NCI-H1694 (cell line): ENCODE measurements around the gene RGS3.
"Not testable (repeated sequence)": the region's sequence is repeated elsewhere in the genome, so short reads cannot be mapped to it uniquely, and the experiment has no call there.

Experiments
- DNase-seq: peaks from one replicate; lab custom pipeline; 2025; lab: John Stamatoyannopoulos, UW

RGS3 gene

GRCh38 chr9:113463418-113464285 is at the start of gene RGS3:
TSS of gene RGS3 (plus strand) at chr9:113463727. CDS start at chr9:113463803, 76 bp downstream.
- no peak for DNase-seq

DNA sequence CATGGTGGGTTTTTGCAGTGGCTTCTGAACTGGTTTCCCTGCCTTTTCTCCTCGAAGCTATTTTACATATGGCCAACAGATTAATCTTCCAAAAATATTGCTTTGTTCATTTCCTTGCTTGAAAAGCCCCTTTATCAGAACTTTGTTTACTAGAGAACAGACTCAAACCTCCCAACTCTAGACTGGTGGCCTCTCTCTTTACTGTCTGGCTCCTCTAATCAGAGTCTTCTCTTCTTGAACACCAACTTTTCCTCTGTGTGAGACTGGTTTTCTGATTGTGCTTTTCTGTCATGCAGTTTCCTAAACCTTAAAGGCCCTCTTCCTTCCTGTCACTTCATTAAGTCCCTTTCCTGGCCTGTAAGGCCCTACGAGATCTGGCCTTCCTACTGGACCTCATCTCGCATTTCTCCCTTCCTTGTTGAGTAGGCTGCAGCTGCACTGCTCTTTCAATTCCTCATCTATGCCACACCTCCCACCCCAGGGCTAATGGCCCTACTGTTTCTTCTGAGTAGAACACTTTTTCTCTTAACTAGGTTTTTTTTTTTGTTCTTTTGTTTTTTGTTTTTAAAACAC is 47.3 kb upstream of the RGS3 start:
- no peak for DNase-seq

- DNase-seq, result no peak
These were observed 46.2 kb upstream of the RGS3 start for GRCh38 chr9:113417370-113417769.

GRCh38 chr9:113421726-113422125 is 41.8 kb upstream of the RGS3 start:
- no peak for DNase-seq

- no peak for DNase-seq
These were observed 38.5 kb upstream of the RGS3 start for GRCh38 chr9:113425072-113425471.

GRCh38 chr9:113426701-113427100 is 36.8 kb upstream of the RGS3 start:
- no peak for DNase-seq

DNA sequence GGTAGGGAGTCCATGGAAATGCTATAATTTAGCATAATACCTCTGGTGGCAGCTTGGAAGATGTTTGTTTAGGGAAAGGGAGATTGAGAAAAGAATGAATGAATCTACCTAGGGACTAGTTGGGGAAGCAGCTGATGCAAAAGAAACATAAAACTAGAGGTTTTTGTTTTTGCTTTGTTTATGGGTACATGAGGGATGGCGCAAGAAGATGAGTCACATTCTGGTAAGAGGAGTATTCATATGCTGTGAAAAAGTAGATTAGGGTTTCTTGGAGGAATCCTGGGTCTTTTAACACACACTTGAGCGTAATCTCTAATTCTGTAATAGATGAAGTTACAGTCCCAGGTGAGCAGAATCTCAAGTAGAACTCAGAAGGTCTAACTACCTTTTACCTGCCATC is 35.9 kb upstream of the RGS3 start:
- DNase-seq, result no peak

DNA sequence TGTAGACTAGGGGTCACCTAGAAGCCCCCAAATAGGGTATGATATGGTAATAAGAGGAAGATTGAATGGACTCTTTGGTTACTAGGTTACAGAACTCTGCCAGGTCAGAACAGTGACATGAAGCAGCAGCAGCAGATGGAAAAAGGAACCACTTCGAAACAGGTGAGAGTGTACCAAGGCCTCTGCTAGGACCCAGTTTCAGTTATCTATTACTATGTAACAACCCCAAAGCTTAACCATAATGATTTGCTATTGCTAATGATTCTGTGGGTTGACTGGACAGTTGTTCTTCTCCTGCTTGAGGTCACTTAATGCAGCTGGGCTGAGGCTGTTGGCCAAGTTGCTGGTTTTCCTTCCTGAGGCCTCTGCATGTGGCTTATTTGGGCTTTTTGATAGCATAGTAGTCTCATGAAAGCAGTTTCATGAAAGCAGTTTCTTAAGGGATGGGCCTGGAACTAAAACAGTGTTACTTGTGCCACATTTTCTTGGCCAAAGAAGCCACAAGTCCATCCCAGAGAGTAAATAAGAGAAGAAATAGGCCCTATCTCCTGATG is 35.4 kb upstream of the RGS3 start:
- DNase-seq, result no peak

DNA sequence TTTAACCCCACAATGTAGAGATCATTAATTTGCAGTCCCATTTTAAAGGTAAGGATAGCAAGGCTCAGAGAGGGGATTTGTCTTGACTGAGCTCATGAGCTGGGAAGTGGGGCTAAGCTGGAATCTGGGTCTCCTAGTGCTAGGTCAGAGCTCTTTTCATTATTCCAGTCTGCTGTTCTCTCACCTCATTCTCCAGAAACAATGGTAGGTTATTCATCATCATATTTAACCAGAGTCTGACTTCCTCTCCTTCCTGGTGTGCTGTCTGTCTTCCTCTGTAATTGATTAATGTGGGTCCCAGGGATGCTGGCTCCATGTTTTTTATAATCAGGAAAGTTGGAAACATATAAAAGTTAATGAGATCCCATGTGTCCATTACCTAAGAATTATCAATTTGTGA is 32.3 kb upstream of the RGS3 start:
- DNase-seq, result no peak

GRCh38 chr9:113436728-113437515 is 26.6 kb upstream of the RGS3 start:
- no peak for DNase-seq

- not testable (repeated sequence) for DNase-seq
These were observed 25.8 kb upstream of the RGS3 start for GRCh38 chr9:113437716-113438115.

DNA sequence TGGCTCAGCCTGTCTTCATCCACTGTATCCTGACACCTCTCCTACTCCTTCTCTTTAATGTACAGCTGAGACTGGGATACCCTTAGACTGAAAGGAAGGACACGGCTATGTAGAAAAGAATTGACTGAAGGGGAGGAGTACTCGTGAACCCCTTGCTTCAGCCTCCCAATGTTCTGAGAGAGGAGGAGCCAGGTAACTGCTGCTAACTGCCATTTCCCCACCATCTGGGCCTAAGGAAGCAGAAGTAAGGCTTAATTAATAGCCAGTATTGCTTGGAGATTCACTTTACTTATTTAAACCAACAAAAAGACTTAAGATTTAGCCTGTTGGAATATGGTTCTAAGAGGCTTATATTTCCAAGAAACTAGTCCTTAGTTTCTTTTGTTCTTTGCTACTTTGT is 18.8 kb upstream of the RGS3 start:
- no peak for DNase-seq

DNA sequence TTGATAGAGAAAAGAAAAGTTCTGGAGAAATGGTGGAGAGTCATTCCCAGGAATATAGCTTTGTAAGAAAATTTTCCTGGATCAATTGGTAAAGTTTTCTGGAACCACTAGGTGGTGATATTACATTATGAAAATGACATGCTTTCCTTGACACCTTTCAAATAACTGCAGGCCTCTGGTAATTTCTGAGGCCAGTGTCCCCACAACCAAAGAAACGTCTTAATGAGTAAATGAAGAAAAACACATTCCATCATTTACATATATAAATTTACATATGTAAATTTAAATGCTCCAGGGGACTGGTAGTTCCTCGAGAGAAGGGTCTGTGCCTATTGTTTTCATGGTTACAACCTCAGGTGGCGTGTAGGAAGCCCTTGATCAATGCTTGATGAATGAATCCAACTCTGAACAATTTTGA is 17.2 kb upstream of the RGS3 start:
- peak; percentile 24 for DNase-seq

GRCh38 chr9:113449376-113449775 is 14.2 kb upstream of the RGS3 start:
- no peak for DNase-seq

DNA sequence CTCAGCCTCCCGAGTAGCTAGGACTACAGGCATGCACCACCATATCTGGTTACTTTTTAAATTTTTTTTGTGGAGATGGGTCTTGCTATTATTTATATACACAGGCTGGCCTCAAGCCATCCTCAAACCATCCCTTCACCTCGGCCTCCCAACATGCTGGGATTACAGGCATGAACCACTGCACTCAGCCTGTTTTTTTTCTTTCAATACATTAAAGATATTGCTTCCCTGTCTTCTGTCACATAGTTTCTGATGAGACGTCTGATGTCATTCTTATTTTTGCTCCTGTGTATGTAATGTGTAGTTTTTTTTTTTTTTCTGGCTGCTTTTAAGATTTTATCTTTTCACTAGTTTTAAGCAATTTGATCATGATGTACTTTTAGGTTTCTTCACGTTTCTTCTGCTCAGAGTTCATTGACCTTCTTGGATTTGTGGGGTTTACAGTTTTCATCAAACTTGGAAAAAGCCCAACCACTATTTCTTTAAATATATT is 11.4 kb upstream of the RGS3 start:
- DNase-seq, result no peak

DNA sequence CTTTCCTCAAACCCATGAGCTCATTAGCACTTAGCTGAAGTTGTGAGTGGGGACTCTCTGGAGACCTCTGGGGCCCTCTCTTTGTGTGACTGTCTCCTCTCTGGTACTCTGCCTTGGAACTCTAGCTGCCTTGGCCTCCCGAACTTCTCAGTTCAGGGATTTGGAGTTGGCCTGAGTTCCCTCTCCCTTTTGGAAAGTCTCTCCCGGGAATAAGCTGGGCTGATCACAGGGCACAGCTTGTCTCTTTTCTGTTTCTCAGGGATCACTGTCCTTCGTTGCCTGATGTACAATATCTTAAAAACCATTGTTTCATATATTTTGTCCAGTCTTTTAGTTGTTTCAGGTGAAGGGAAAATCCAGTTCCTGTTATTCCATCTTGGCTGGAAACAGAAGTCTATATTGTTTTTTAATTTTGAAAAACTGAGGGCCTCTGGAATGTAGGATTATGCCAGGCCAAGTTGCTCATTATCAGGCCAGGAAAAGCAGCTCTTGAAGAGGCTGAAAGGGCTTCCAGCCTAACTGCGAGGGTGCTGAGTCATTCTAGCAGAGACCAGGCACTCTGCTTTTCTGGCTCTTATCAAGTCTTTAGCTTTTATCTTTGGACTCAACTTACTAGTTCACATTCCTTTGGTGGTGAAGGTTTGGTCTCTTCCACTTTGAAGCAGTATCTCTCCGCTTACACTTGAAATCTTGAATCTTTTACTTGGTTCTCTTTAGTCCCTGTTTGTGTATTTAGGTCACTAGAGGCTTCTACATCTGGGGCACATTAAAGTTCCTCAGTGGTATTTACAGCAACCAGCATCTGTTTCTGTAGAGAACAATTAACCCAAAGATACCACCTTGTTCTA is 8.4 kb upstream of the RGS3 start:
- DNase-seq, result no peak

- no peak for DNase-seq
These were observed 7.3 kb upstream of the RGS3 start for GRCh38 chr9:113456235-113456634.

GRCh38 chr9:113461285-113461684 is 2.2 kb upstream of the RGS3 start:
- no peak for DNase-seq

- DNase-seq, result no peak
These were observed 1.6 kb upstream of the RGS3 start for GRCh38 chr9:113461943-113462342.

- no peak for DNase-seq
These were observed 693 bp upstream of the RGS3 start for GRCh38 chr9:113462781-113463286.

DNA sequence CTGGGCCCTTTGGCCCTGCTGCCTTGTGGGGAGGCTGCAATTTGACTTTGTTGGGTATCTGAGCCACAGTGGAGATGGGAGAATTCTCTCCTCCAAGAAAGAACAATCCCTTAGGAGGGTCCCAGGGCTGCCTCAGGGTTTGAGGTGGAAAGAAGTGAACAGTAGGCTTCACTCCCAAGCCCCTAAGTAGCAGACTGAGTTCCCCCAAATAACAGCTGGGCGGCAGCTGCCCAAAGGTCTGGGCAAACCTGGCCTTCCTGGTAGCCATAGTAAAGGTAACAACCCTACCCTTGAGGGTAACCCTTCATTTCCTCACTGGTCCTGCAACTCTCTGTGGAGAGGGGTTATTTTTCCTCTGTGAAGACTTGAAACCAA is 746 bp downstream of the RGS3 start:
- no peak for DNase-seq
